GM18517 (cell line): ENCODE measurements around the gene MYMX.
A peak's percentile ranks its signal among the peaks of the same experiment; 100 is the strongest.
"Not testable (repeated sequence)": the region's sequence is repeated elsewhere in the genome, so short reads cannot be mapped to it uniquely, and the experiment has no call there.

Experiments used
- ATAC-seq: cut with Tn5 transposase; IDR thresholded peaks from one replicate; pipeline ENCODE4 v1.9.1; 2021; ENCODE audit warnings: mild to moderate bottlenecking, moderate library complexity; ENCODE audit not compliant: unreplicated experiment

MYMX gene

DNA sequence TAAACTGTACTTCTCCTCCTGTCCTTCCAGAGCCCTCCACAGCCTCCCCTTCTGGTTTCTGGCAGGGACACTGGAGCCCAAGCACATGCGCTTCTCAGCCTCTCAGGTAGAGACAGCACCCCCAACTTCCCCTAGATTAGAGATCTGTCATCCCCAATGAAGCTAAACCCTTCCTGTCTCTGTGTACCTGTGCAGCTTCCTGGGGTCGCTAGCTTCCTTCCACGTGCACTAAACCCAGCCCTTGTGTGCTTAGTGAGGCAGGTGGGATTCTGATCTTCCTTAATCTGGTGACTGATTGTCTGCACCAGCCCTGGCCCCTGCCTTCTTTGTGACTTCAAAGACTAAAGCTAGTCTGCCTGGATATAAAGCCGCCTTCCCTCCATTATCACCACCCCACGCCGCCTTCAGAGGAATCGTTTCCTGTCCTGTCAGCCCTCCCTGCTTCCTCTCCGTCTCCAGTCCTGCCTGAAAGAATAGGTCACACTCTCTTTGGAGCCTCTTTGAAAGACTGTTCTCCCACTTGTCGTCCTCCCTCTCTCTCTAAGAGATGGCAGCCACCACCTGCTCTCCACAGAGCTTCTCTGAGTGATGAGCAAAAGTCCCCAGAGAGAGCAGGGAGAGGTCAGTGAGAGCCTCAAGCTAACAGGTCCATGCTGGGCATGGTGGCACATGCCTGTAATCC lies 30.6 kb upstream of the MYMX start:
- no peak for ATAC-seq

GRCh38 chr6:44186635-44187025 lies 30.1 kb upstream of the MYMX start:
- ATAC-seq: no peak

DNA sequence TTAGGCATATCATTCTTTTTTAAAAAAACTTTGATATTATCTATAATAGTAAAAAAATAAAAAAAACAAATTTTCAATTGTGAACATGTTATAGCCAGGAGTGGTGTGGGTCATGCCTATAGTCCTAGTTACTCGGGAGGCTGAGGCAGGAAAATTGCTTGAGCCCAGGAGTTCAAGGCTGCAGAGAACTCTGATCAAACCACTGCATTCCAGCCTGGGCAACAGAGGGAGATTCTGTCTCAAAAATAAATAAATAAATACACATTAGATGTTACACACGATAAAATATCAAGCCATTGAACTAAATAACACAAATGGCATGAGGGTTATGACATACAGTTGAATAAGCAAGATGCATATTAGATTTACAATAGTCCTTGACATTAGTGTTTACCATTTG lies 27.9 kb upstream of the MYMX start:
- ATAC-seq: no peak

- no peak for ATAC-seq
These were observed 27.5 kb upstream of the MYMX start for GRCh38 chr6:44189257-44189656.

GRCh38 chr6:44190715-44191114 lies 26.0 kb upstream of the MYMX start:
- peak; percentile 64 for ATAC-seq

DNA sequence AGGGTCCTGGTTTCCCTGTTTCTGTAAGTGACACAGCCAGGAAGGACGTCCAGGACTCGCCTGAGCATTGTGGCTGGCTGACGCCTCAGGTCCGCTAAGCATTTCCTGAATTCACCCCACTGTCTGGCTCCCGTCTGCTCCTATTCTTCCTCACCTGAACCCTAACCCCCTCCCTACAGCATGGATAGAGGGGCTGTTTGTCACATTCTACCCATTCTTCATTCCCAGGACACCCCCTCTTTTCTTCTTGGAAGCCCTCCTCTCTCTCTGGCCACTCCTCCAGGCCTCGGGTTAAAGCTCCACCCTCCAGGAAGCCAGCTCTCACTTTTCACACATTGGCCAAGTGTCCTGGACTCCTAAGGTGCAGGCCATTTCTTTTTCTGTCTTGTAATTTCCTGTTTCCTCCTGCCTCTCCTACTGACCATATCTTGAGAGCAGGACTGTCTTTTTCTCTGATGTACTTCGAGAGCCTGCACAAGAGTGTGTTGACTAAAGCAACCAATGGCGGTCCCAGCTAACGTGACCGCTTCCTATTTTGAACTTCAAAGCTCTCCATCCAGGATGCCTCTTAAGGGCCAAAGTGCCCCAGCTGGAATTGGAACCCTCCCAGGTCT lies 24.2 kb upstream of the MYMX start:
- no peak for ATAC-seq

GRCh38 chr6:44193307-44193910 lies 23.3 kb upstream of the MYMX start:
- no peak for ATAC-seq

DNA sequence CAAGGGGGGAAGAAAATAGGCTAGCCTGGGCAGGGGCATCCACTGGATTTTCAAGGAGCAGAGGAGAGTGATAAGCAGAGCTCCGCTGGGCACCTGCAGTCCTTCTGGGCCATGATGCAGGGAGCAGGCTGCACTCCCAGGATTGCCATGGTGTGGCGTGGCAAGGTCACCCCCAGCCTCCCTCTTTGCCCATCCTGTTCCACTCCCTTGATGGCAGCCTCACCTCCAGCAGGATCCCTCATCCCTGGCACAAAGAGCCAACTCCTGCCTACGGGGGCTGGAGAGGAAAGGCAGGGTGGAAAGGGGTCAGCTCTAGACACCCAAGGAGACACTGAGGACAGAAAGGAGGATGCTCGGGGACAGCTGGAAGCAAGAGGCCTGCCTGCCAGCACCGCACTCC lies 22.4 kb upstream of the MYMX start:
- no peak for ATAC-seq

DNA sequence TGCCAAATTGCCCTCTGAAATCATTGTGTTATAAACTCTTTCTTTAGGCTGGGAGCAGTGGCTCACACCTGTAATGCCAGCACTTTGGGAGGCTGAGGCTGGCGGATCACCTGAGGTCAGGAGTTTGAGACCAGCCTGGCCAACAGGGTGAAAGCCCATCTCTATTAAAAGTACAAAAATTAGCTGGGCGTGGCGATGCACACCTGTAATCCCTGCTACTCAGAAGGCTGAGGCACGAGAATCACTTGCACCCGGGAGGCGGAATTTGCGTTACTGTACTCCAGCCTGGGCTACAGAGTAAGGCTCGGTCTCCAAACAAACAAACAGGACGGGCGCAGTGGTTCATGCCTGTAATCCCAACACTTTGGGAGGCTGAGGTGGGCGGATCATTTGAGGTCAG lies 20.4 kb upstream of the MYMX start:
- not testable (repeated sequence) for ATAC-seq

- no peak for ATAC-seq
These were observed 18.0 kb upstream of the MYMX start for GRCh38 chr6:44198684-44199083.

GRCh38 chr6:44199883-44200282 lies 16.8 kb upstream of the MYMX start:
- no peak for ATAC-seq

- ATAC-seq: no peak
These were observed 15.5 kb upstream of the MYMX start for GRCh38 chr6:44201200-44201599.

- ATAC-seq: no peak
These were observed 15.0 kb upstream of the MYMX start for GRCh38 chr6:44201638-44202303.

DNA sequence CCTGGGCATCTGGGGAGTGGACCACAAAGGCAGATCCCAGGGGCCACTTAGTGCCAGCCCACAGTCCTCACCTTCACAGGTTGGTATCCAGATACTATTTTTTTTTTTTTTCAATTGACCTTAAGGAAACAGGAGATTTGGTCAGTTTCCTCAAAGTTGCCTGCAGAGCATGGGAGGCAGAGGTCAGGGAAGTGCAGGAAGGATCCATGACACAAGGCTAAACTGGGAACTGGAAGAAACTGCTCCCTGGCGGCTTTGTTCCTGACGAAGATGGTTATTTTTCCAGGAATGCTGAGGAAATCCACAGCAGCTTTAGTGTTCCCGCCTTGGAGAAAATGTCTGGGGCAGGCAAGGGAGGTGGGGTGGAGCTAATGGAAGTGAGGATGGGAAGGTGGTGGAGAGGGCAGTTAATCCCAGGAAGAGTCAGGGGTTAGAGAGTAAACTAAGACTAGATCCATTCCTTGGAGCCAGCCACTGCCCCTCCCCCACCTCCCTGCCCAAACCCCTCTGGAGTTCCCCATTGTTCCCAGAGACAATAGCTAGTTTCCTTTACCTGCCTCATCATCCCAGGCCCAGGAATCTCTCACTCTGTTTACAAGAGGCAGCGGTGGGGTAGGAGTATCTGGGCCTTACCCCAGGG lies 14.3 kb upstream of the MYMX start:
- ATAC-seq: no peak

GRCh38 chr6:44202972-44203750 lies 13.6 kb upstream of the MYMX start:
- ATAC-seq: no peak

GRCh38 chr6:44203955-44204354 lies 12.8 kb upstream of the MYMX start:
- ATAC-seq: no peak

DNA sequence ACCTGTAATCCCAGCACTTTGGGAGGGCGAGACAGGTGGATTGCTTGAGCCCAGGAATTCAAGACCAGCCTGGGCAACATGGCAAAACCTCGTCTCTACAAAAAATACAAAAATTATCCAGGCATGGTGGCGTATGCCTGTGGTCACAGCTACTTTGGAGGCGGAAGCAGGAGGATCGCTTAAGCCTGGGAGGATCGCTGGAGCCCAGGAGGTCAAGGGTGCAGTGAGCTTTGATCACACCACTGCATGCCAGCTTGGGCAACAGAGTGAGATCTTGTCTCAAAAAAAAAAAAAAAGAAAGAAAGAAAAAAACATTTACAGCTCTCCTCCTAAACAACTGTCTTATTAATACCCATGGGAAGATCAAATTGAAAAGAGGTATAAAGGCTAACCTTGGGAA lies 8.8 kb upstream of the MYMX start:
- ATAC-seq: no peak

- no peak for ATAC-seq
These were observed 5.4 kb upstream of the MYMX start for GRCh38 chr6:44211284-44211683.

GRCh38 chr6:44214307-44214706 lies 2.4 kb upstream of the MYMX start:
- ATAC-seq: no peak

DNA sequence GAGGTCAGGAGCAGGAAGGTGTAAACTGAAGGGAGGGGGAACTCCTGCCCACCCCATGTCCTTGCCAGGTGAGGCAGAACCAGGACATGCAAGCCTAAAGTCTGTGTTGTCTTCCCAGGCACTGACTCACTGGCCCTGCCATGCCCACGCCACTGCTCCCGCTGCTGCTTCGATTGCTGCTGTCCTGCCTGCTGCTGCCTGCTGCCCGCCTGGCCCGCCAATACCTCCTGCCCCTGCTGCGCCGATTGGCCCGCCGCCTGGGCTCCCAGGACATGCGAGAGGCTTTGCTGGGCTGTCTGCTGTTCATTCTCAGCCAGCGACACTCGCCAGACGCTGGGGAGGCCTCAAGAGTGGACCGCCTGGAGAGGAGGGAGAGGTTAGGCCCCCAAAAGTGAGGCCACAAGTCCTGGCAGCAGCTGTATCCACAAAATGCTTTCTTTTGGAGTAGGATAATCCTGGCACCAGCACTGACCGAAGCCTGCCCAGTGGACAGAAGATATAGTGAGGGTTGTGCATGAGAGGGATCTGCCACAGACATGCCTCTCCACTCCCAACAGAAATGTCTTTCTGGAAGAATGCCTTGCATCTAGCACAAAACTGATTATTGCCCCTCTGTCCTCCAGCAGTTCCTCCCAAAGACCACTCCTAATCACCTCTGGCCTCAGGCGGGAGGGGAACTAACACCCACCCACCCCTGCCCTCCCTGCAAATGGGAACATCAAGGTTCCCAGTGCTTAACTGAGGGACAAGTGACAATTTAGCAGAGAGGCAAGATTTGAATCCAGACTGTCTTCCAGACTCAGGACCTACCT lies 812 bp downstream of the MYMX start:
- ATAC-seq: no peak
